HCT116 (cell line): ENCODE data around the gene INTS14. TPM values are rescaled to one million over a fixed set of nuclear protein-coding genes. Genes with fewer than 3 reads are reported as not detected.

ENCODE experiments used
- ATAC-seq: fragments of 200-7000 bp; cut with Tn5 transposase; 2 replicates; pipeline ENCODE4 v1.9.1; 2020; ENCODE audit warnings: mild to moderate bottlenecking, moderate library complexity
- BruUV-seq: library from RNA; stranded (reverse); fragments of 400-500 nt; replicated peaks from 2 replicates; lab custom pipeline; 2021; lab: Mats Ljungman, UMichigan
- CTCF ChIA-PET: fragments of 300-600 bp; sonication (Branson Sonifier 250); formaldehyde crosslinking; loops from one replicate; lab custom pipeline; 2021; ENCODE audit warnings: antibody characterized with exemption; lab: Charles Lee
- POLR2A ChIA-PET: fragments of 300-600, 350-600 bp; sonication (Branson Sonifier 250); formaldehyde crosslinking; loops from one replicate; lab custom pipeline; 2021; ENCODE audit warnings: antibody characterized with exemption; lab: Charles Lee
- RAD21 ChIA-PET, 2 experiments: fragments of 300-600 bp; sonication (Branson Sonifier 250); formaldehyde crosslinking; loops; one replicate each; lab custom pipeline; 2023; ENCODE audit warnings: low total read pairs in 2 of 2; ENCODE audit not compliant: uncharacterized antibody in 2 of 2, unreplicated experiment in 2 of 2, low non-redundant PET in 1 of 2; lab: Charles Lee
- DNase-seq: peaks from one replicate; pipeline ENCODE4 v3.0.0-alpha.2; 2010; ENCODE audit warnings: low read depth, low spot score
- H2AFZ ChIP-seq: fragments of 200-600 bp; shearing (Covaris generic), sonication (generic); 2 replicates; pipeline ENCODE4 v1.6.1; 2017; ENCODE audit warnings: low read depth, mixed run types, mixed read lengths, antibody characterized with exemption, low read length; ENCODE audit not compliant: poor library complexity, severe bottlenecking
- H3K27ac ChIP-seq: 2 replicates; pipeline ENCODE4 v1.5.1; 2012; ENCODE audit warnings: low read depth, low read length
- H3K27me3 ChIP-seq: fragments of 200-600 bp; sonication (generic); 2 replicates; pipeline ENCODE4 v1.6.1; 2016; ENCODE audit warnings: mixed run types, low read length, mixed read lengths; ENCODE audit not compliant: insufficient read depth
- H3K36me3 ChIP-seq, 2 experiments: fragments of 200-500 bp in 1 of 2; fragments of 200-600 bp in 1 of 2; sonication (Bioruptor generic) in 1 of 2; sonication (generic) in 1 of 2; 2 replicates each; pipeline versions ENCODE4 v1.5.1 to v1.6.1; 2014 to 2016; ENCODE audit warnings: low read length in 2 of 2, inconsistent platforms in 1 of 2, mixed read lengths in 1 of 2, mixed run types in 1 of 2; ENCODE audit not compliant: insufficient read depth in 2 of 2, control insufficient read depth in 1 of 2
- H3K4me1 ChIP-seq, 2 experiments: fragments of 200-600 bp in 1 of 2; sonication (generic) in 1 of 2; 2 replicates each; pipeline versions ENCODE4 v1.5.1 to v1.6.1; 2012 to 2017; ENCODE audit warnings: low read length in 2 of 2, inconsistent platforms in 1 of 2, mild to moderate bottlenecking in 1 of 2, mixed read lengths in 1 of 2, mixed run types in 1 of 2, moderate library complexity in 1 of 2; ENCODE audit not compliant: insufficient read depth in 2 of 2, control insufficient read depth in 1 of 2
- H3K4me2 ChIP-seq: fragments of 200-600 bp; sonication (generic); 2 replicates; pipeline ENCODE4 v1.6.1; 2017; ENCODE audit warnings: mixed run types, low read length, mixed read lengths
- H3K4me3 ChIP-seq, 2 experiments: fragments of 200-600 bp in 1 of 2; sonication (generic) in 1 of 2; replicated peaks in 1 of 2; 2 replicates each; pipeline ENCODE4 v1.5.1; 2011 to 2016; ENCODE audit warnings: low read length in 2 of 2, control low read depth in 1 of 2, low read depth in 1 of 2, mild to moderate bottlenecking in 1 of 2, mixed read lengths in 1 of 2, mixed run types in 1 of 2
- H3K79me2 ChIP-seq: fragments of 200-600 bp; sonication (generic); 2 replicates; pipeline ENCODE4 v1.6.1; 2017; ENCODE audit warnings: mild to moderate bottlenecking, mixed run types, low read length, moderate library complexity, mixed read lengths; ENCODE audit not compliant: insufficient read depth
- H3K9ac ChIP-seq: fragments of 200-600 bp; sonication (generic); 2 replicates; pipeline ENCODE4 v1.6.1; 2016; ENCODE audit warnings: low read length, mixed read lengths
- H3K9me2 ChIP-seq: fragments of 200-600 bp; sonication (generic), shearing (Covaris generic); 2 replicates; pipeline ENCODE4 v1.6.1; 2017; ENCODE audit warnings: mixed run types, mild to moderate bottlenecking, moderate library complexity; ENCODE audit not compliant: insufficient read depth
- H3K9me3 ChIP-seq, 2 experiments: fragments of 200-500 bp in 1 of 2; fragments of 200-600 bp in 1 of 2; sonication (Bioruptor generic) in 1 of 2; sonication (generic) in 1 of 2; 2 replicates each; pipeline ENCODE4 v1.6.1; 2014 to 2017; ENCODE audit warnings: low read length in 2 of 2, mixed read lengths in 2 of 2, inconsistent platforms in 1 of 2, low read depth in 1 of 2, mild to moderate bottlenecking in 1 of 2, mixed run types in 1 of 2, moderate library complexity in 1 of 2; ENCODE audit not compliant: control insufficient read depth in 1 of 2, insufficient read depth in 1 of 2
- H4K20me1 ChIP-seq: fragments of 200-600 bp; sonication (generic), shearing (Covaris generic); 2 replicates; pipeline ENCODE4 v1.6.1; 2017; ENCODE audit warnings: mixed run types, mild to moderate bottlenecking, moderate library complexity; ENCODE audit not compliant: insufficient read depth
- CBX3 ChIP-seq: IDR thresholded peaks from 2 replicates; pipeline ENCODE4 v1.6.1; 2012; ENCODE audit warnings: low read depth
- EGR1 ChIP-seq: IDR thresholded peaks from 2 replicates; pipeline ENCODE4 v1.6.1; 2012; ENCODE audit warnings: low read depth
- ELF1 ChIP-seq: IDR thresholded peaks from 2 replicates; pipeline ENCODE4 v1.6.1; 2012; ENCODE audit warnings: low read depth, borderline replicate concordance
- EZH2 ChIP-seq: fragments of 200-600 bp; sonication (generic); IDR thresholded peaks from 2 replicates; pipeline ENCODE4 v1.6.1; 2017; ENCODE audit warnings: antibody characterized with exemption, mixed run types
- FOSL1 ChIP-seq: IDR thresholded peaks from 2 replicates; pipeline ENCODE4 v1.6.1; 2012; ENCODE audit warnings: low read depth
- JUND ChIP-seq: IDR thresholded peaks from 2 replicates; pipeline ENCODE4 v1.6.1; 2012
- POLR2A ChIP-seq: IDR thresholded peaks from 2 replicates; pipeline ENCODE4 v1.7.0; 2011; ENCODE audit warnings: borderline replicate concordance; ENCODE audit not compliant: insufficient read depth, insufficient read length; ENCODE audit errors: extremely low read depth
- RAD21 ChIP-seq: IDR thresholded peaks from 2 replicates; pipeline ENCODE4 v1.6.1; 2012; ENCODE audit warnings: low read depth, mild to moderate bottlenecking
- SIN3A ChIP-seq: IDR thresholded peaks from 2 replicates; pipeline ENCODE4 v1.6.1; 2012; ENCODE audit warnings: low read depth
- SP1 ChIP-seq: IDR thresholded peaks from 2 replicates; pipeline ENCODE4 v1.6.1; 2012; ENCODE audit warnings: low read depth
- SRF ChIP-seq: IDR thresholded peaks from 2 replicates; pipeline ENCODE4 v1.6.1; 2012; ENCODE audit warnings: low read depth
- TCF7L2 ChIP-seq: IDR thresholded peaks from 2 replicates; pipeline ENCODE4 v1.7.0; 2011; ENCODE audit warnings: borderline replicate concordance, inconsistent platforms; ENCODE audit not compliant: insufficient read depth, insufficient read length; ENCODE audit errors: extremely low read depth
- ZFX ChIP-seq: fragments of 450-650 bp; IDR thresholded peaks from 2 replicates; pipeline ENCODE4 v1.6.1; 2017
- ZNF274 ChIP-seq: fragments of 200-500 bp; sonication (Bioruptor generic); IDR thresholded peaks from 2 replicates; pipeline ENCODE4 v1.6.1; 2014; ENCODE audit warnings: mild to moderate bottlenecking, low read depth, low read length, inconsistent platforms
- intact Hi-C: fragments of 100-400 bp; cut with micrococcal nuclease; formaldehyde crosslinking; loops from 2 replicates; pipeline ENCODE4 v1.10.0; 2022
- total RNA-seq: library from RNA; stranded (reverse); gene quantifications from one replicate; pipeline ENCODE4 v1.2.1, GENCODE V29; 2021; ENCODE audit not compliant: unreplicated experiment
- TF ChIP-seq, protein P1 (sequence below): IDR thresholded peaks from 2 replicates; pipeline ENCODE4 v1.6.1; 2011; ENCODE audit warnings: mild to moderate bottlenecking, low read length, moderate library complexity; ENCODE audit not compliant: insufficient replicate concordance; ENCODE audit errors: extremely low read depth
- TF ChIP-seq, protein P2 (sequence below), 3 experiments: fragments of 200-600 bp in 1 of 3; sonication (generic) in 1 of 3; IDR thresholded peaks in 2 of 3; conservative IDR thresholded peaks in 1 of 3; 2 replicates each; pipeline ENCODE4 v1.5.1; 2012 to 2017; ENCODE audit warnings: low read depth in 2 of 3, low read length in 2 of 3, antibody characterized with exemption in 1 of 3, borderline replicate concordance in 1 of 3, control low read depth in 1 of 3, mild to moderate bottlenecking in 1 of 3, mixed read lengths in 1 of 3, mixed run types in 1 of 3, moderate library complexity in 1 of 3; ENCODE audit not compliant: insufficient read depth in 1 of 3
- TF ChIP-seq, protein P3 (sequence below): IDR thresholded peaks from 2 replicates; pipeline ENCODE4 v1.6.1; 2012
- TF ChIP-seq, protein P4 (sequence below): IDR thresholded peaks from 2 replicates; pipeline ENCODE4 v1.6.1; 2012
- TF ChIP-seq, protein P5 (sequence below): IDR thresholded peaks from 2 replicates; pipeline ENCODE4 v1.6.1; 2012; ENCODE audit warnings: low read depth

The INTS14 gene
- total RNA-seq, 1 experiment from 2014 or later, result 50.1 TPM

DNA sequence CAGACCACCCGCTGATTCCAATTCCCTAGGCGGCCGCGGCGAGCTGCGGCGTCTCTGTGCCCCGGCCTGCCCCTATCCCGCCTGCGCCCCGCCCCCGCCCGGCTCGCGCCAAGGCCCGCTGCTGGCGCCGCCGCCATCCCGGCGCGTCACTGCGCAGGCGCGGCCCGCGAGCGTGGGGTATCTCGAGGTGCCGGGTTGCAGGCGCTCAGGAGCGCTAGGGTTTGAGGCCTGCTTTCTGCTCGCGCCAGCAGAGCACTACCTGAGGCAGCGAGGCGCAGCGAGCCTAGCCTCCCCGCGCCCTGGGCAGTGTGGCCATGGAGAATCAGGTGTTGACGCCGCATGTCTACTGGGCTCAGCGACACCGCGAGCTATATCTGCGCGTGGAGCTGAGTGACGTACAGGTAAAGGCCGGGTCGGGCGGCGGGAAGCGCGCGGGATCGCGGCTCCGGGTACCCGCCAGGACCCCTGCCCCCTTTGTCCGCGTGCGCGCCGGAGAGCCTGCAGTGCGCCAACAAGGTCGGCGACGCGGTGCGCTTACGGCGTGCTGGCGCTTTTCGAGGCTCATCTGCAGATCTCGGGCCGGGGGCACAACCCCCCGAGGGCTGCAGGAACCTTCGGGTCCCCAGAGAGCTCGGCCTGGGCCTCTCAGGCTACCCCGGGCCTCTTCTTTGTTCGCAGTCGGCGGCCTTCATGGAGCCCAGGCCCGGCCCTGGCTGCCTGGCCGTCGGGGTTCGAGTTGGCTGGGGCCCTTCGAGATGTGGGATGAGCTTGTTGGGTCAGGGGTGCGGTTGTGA lies 80.4 kb downstream of the INTS14 start, which contains the start of gene HACD3:
TSS of gene HACD3 (plus strand) at position 146 of the 794 bp plus-strand sequence. CDS start at position 315, 169 bp downstream.
- peak within 1 kb of the TSS; percentile 98 for H3K4me2 ChIP-seq
- BruUV-seq, result TSS peak; percentile 54
- RAD21 ChIA-PET, result interaction anchor here in 1 of 2 experiments (0.6 kb wide), 1 partner anchor 33 kb away, joined by 3 read pairs; no protein-coding TSS in a partner anchor
- CTCF ChIA-PET, result interaction anchor here (0.6 to 1.0 kb wide), 2 partner anchors 12 to 488 kb away, joined by 3 to 5 read pairs; no protein-coding TSS in a partner anchor
- intact Hi-C loops, result no loop called here
- no peaks in the 10 kb centered on the region for H3K9me2 ChIP-seq
- DNase-seq (peak; percentile 54), ATAC-seq (peak; percentile 97)
- peak within 1 kb of the TSS; percentile 100 for H2AFZ ChIP-seq
- H3K36me3 ChIP-seq, result 0 out of 4 replicates have a peak, but pooled peaks cover 0 to 2% of the 10 kb centered on the region in 2 experiments
- H3K9me3 ChIP-seq, result no peaks in the 10 kb centered on the region
- H3K4me3 ChIP-seq, result peak within 1 kb of the TSS; percentile 83 to 96
- peak within 1 kb of the TSS; percentile 99 for H3K9ac ChIP-seq
- no peaks in the 10 kb centered on the region for H3K27me3 ChIP-seq
- H3K4me1 ChIP-seq, result peaks cover 16 to 32% of the 10 kb centered on the region in 2 experiments; a peak in 3 of 4 replicates
- POLR2A ChIA-PET, result interaction anchor here (1.9 kb wide), 1 partner anchor 12 kb away, joined by 8 read pairs; no protein-coding TSS in a partner anchor
- peaks cover 52% of the 10 kb centered on the region for H3K79me2 ChIP-seq
- peak within 1 kb of the TSS; percentile 79 for H3K27ac ChIP-seq
- 0 out of 2 replicates have a peak, but pooled peaks cover 3% of the 10 kb centered on the region for H4K20me1 ChIP-seq
- TF ChIP-seq, protein P1, sequence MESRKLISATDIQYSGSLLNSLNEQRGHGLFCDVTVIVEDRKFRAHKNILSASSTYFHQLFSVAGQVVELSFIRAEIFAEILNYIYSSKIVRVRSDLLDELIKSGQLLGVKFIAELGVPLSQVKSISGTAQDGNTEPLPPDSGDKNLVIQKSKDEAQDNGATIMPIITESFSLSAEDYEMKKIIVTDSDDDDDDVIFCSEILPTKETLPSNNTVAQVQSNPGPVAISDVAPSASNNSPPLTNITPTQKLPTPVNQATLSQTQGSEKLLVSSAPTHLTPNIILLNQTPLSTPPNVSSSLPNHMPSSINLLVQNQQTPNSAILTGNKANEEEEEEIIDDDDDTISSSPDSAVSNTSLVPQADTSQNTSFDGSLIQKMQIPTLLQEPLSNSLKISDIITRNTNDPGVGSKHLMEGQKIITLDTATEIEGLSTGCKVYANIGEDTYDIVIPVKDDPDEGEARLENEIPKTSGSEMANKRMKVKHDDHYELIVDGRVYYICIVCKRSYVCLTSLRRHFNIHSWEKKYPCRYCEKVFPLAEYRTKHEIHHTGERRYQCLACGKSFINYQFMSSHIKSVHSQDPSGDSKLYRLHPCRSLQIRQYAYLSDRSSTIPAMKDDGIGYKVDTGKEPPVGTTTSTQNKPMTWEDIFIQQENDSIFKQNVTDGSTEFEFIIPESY, result no peak
- TF ChIP-seq, protein P2, sequence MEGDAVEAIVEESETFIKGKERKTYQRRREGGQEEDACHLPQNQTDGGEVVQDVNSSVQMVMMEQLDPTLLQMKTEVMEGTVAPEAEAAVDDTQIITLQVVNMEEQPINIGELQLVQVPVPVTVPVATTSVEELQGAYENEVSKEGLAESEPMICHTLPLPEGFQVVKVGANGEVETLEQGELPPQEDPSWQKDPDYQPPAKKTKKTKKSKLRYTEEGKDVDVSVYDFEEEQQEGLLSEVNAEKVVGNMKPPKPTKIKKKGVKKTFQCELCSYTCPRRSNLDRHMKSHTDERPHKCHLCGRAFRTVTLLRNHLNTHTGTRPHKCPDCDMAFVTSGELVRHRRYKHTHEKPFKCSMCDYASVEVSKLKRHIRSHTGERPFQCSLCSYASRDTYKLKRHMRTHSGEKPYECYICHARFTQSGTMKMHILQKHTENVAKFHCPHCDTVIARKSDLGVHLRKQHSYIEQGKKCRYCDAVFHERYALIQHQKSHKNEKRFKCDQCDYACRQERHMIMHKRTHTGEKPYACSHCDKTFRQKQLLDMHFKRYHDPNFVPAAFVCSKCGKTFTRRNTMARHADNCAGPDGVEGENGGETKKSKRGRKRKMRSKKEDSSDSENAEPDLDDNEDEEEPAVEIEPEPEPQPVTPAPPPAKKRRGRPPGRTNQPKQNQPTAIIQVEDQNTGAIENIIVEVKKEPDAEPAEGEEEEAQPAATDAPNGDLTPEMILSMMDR (IDR thresholded peaks at IDR 0.05 in 2 of 3, conservative IDR thresholded peaks at IDR 0.05 in 1 of 3; ENCODE audit: borderline replicate concordance in 1 of 3, insufficient read depth in 1 of 3, low read depth in 2 of 3, low read length in 2 of 3), result no peak
- TF ChIP-seq POLR2A (peak; percentile 55), ELF1 (no peak), EZH2 (no peak), SIN3A (peak; percentile 67; the same call in 1 of the 2 replicates), ZFX (peak; percentile 98), ZNF274 (no peak), FOSL1 (no peak), EGR1 (peak; percentile 71), TCF7L2 (no peak), JUND (no peak), SP1 (no peak), RAD21 (no peak), SRF (no peak), CBX3 (no peak)
- TF ChIP-seq, protein P3, sequence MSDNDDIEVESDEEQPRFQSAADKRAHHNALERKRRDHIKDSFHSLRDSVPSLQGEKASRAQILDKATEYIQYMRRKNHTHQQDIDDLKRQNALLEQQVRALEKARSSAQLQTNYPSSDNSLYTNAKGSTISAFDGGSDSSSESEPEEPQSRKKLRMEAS, result peak; percentile 82
- TF ChIP-seq, protein P4, sequence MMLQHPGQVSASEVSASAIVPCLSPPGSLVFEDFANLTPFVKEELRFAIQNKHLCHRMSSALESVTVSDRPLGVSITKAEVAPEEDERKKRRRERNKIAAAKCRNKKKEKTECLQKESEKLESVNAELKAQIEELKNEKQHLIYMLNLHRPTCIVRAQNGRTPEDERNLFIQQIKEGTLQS, result no peak
- TF ChIP-seq, protein P5, sequence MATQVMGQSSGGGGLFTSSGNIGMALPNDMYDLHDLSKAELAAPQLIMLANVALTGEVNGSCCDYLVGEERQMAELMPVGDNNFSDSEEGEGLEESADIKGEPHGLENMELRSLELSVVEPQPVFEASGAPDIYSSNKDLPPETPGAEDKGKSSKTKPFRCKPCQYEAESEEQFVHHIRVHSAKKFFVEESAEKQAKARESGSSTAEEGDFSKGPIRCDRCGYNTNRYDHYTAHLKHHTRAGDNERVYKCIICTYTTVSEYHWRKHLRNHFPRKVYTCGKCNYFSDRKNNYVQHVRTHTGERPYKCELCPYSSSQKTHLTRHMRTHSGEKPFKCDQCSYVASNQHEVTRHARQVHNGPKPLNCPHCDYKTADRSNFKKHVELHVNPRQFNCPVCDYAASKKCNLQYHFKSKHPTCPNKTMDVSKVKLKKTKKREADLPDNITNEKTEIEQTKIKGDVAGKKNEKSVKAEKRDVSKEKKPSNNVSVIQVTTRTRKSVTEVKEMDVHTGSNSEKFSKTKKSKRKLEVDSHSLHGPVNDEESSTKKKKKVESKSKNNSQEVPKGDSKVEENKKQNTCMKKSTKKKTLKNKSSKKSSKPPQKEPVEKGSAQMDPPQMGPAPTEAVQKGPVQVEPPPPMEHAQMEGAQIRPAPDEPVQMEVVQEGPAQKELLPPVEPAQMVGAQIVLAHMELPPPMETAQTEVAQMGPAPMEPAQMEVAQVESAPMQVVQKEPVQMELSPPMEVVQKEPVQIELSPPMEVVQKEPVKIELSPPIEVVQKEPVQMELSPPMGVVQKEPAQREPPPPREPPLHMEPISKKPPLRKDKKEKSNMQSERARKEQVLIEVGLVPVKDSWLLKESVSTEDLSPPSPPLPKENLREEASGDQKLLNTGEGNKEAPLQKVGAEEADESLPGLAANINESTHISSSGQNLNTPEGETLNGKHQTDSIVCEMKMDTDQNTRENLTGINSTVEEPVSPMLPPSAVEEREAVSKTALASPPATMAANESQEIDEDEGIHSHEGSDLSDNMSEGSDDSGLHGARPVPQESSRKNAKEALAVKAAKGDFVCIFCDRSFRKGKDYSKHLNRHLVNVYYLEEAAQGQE, result no peak
